GM10847 (cell line): ENCODE data around the gene ARID2.

Experiments
- POLR2A ChIP-seq: IDR thresholded peaks from 2 replicates; pipeline ENCODE4 v1.6.1; 2011; ENCODE audit not compliant: insufficient read length; ENCODE audit errors: extremely low read depth

ARID2 gene

GRCh38 chr12:45729233-45730083 lies at the start of gene ARID2:
TSS of gene ARID2 (plus strand) at chr12:45729706. CDS start at chr12:45729837, 131 bp downstream.
- no peak for TF ChIP-seq POLR2A

GRCh38 chr12:45680362-45680761 lies 49.1 kb upstream of the ARID2 start:
- no peak for TF ChIP-seq POLR2A

GRCh38 chr12:45681465-45681864 lies 48.0 kb upstream of the ARID2 start:
- TF ChIP-seq POLR2A: no peak

- TF ChIP-seq POLR2A: no peak
Observed at GRCh38 chr12:45685680-45686079, 43.8 kb upstream of the ARID2 start.

- no peak for TF ChIP-seq POLR2A
Observed at GRCh38 chr12:45687081-45688015, 42.2 kb upstream of the ARID2 start.

- TF ChIP-seq POLR2A: no peak
Observed at GRCh38 chr12:45688183-45688582, 41.3 kb upstream of the ARID2 start.

- no peak for TF ChIP-seq POLR2A
Observed at GRCh38 chr12:45695035-45695434, 34.5 kb upstream of the ARID2 start.

- no peak for TF ChIP-seq POLR2A
Observed at GRCh38 chr12:45695606-45696005, 33.9 kb upstream of the ARID2 start.

- no peak for TF ChIP-seq POLR2A
Observed at GRCh38 chr12:45696049-45696448, 33.5 kb upstream of the ARID2 start.

GRCh38 chr12:45697371-45697770 lies 32.1 kb upstream of the ARID2 start:
- no peak for TF ChIP-seq POLR2A

GRCh38 chr12:45701296-45701695 lies 28.2 kb upstream of the ARID2 start:
- no peak for TF ChIP-seq POLR2A

- no peak for TF ChIP-seq POLR2A
Observed at GRCh38 chr12:45703942-45704341, 25.6 kb upstream of the ARID2 start.

GRCh38 chr12:45704968-45705367 lies 24.5 kb upstream of the ARID2 start:
- no peak for TF ChIP-seq POLR2A

- no peak for TF ChIP-seq POLR2A
Observed at GRCh38 chr12:45705404-45705803, 24.1 kb upstream of the ARID2 start.

GRCh38 chr12:45707241-45707857 lies 22.2 kb upstream of the ARID2 start:
- no peak for TF ChIP-seq POLR2A
